ENCODE results near the gene KLF9.
A peak's percentile ranks its signal among the peaks of the same experiment; 100 is the strongest.

DNA sequence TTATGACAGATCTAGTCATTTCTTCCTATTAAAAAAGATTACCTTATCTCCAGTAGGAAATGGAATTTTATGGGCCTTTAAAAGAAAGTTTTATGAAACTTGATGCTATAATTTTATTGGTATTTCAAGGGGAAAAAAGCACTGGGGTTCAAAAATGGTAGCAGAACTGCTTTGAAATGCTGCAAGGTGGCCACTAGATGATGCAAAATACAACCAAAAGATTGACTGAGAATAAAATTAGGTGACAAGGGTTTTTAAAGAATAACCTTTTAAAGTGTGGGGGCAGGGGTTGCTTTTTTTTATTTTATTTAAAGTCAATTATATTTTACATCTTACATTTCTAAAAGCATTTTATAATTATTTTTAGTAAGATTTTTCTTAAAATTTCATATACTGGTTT lies 61.7 kb downstream of the KLF9 start:
- TF ChIP-seq, protein P1, sequence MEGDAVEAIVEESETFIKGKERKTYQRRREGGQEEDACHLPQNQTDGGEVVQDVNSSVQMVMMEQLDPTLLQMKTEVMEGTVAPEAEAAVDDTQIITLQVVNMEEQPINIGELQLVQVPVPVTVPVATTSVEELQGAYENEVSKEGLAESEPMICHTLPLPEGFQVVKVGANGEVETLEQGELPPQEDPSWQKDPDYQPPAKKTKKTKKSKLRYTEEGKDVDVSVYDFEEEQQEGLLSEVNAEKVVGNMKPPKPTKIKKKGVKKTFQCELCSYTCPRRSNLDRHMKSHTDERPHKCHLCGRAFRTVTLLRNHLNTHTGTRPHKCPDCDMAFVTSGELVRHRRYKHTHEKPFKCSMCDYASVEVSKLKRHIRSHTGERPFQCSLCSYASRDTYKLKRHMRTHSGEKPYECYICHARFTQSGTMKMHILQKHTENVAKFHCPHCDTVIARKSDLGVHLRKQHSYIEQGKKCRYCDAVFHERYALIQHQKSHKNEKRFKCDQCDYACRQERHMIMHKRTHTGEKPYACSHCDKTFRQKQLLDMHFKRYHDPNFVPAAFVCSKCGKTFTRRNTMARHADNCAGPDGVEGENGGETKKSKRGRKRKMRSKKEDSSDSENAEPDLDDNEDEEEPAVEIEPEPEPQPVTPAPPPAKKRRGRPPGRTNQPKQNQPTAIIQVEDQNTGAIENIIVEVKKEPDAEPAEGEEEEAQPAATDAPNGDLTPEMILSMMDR (IDR thresholded peaks at IDR 0.05; ENCODE audit: low read depth, low read length, missing input control) = peak; percentile 66
- TF ChIP-seq SP1 (IDR thresholded peaks at IDR 0.05) = no peak
- TF ChIP-seq JUND (IDR thresholded peaks at IDR 0.05) = no peak
- TF ChIP-seq RAD21 (IDR thresholded peaks at IDR 0.05) = peak; percentile 84 to 85
- no peak for TF ChIP-seq TAF1 (conservative IDR thresholded peaks at IDR 0.05)
- TF ChIP-seq FOXA1 (IDR thresholded peaks at IDR 0.05) = no peak
- TF ChIP-seq YY1 (IDR thresholded peaks at IDR 0.05) = no peak
- TF ChIP-seq, protein P2, sequence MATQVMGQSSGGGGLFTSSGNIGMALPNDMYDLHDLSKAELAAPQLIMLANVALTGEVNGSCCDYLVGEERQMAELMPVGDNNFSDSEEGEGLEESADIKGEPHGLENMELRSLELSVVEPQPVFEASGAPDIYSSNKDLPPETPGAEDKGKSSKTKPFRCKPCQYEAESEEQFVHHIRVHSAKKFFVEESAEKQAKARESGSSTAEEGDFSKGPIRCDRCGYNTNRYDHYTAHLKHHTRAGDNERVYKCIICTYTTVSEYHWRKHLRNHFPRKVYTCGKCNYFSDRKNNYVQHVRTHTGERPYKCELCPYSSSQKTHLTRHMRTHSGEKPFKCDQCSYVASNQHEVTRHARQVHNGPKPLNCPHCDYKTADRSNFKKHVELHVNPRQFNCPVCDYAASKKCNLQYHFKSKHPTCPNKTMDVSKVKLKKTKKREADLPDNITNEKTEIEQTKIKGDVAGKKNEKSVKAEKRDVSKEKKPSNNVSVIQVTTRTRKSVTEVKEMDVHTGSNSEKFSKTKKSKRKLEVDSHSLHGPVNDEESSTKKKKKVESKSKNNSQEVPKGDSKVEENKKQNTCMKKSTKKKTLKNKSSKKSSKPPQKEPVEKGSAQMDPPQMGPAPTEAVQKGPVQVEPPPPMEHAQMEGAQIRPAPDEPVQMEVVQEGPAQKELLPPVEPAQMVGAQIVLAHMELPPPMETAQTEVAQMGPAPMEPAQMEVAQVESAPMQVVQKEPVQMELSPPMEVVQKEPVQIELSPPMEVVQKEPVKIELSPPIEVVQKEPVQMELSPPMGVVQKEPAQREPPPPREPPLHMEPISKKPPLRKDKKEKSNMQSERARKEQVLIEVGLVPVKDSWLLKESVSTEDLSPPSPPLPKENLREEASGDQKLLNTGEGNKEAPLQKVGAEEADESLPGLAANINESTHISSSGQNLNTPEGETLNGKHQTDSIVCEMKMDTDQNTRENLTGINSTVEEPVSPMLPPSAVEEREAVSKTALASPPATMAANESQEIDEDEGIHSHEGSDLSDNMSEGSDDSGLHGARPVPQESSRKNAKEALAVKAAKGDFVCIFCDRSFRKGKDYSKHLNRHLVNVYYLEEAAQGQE (IDR thresholded peaks at IDR 0.05) = no peak
- TF ChIP-seq HNF4G (IDR thresholded peaks at IDR 0.05) = no peak
- TF ChIP-seq, protein P3, sequence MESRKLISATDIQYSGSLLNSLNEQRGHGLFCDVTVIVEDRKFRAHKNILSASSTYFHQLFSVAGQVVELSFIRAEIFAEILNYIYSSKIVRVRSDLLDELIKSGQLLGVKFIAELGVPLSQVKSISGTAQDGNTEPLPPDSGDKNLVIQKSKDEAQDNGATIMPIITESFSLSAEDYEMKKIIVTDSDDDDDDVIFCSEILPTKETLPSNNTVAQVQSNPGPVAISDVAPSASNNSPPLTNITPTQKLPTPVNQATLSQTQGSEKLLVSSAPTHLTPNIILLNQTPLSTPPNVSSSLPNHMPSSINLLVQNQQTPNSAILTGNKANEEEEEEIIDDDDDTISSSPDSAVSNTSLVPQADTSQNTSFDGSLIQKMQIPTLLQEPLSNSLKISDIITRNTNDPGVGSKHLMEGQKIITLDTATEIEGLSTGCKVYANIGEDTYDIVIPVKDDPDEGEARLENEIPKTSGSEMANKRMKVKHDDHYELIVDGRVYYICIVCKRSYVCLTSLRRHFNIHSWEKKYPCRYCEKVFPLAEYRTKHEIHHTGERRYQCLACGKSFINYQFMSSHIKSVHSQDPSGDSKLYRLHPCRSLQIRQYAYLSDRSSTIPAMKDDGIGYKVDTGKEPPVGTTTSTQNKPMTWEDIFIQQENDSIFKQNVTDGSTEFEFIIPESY (IDR thresholded peaks at IDR 0.05) = no peak
- no peak for TF ChIP-seq NR2F2 (IDR thresholded peaks at IDR 0.05)

All from liver (tissue), 3 donors.